Keratinocyte (primary cell): ENCODE data around the gene ZW10.

ENCODE experiments used
- CTCF ChIP-seq, 3 experiments: IDR thresholded peaks in 1 of 3; conservative IDR thresholded peaks in 1 of 3; optimal IDR thresholded peaks in 1 of 3; 2 replicates in 2 of 3; 3 replicates in 1 of 3; pipeline versions ENCODE3 to v1.5.1; 2011; ENCODE audit warnings: low read length in 3 of 3, mild to moderate bottlenecking in 3 of 3, moderate library complexity in 2 of 3, control low read depth in 1 of 3, inconsistent platforms in 1 of 3; ENCODE audit not compliant: insufficient read depth in 2 of 3; ENCODE audit errors: extremely low read depth in 1 of 3
- EZH2 ChIP-seq: IDR thresholded peaks from one replicate; pipeline ENCODE4 v1.6.1; 2012; ENCODE audit warnings: inconsistent platforms, mild to moderate bottlenecking, low read length, moderate library complexity

GRCh38 chr11:113715882-113716625 lies 57.4 kb downstream of the ZW10 start:
- TF ChIP-seq CTCF (optimal IDR thresholded peaks at IDR 0.05 in 1 of 3, IDR thresholded peaks at IDR 0.05 in 1 of 3, conservative IDR thresholded peaks at IDR 0.05 in 1 of 3; ENCODE audit: extremely low read depth in 1 of 3, insufficient read depth in 2 of 3, low read length in 3 of 3): no peak
- TF ChIP-seq EZH2: no peak
